GM23338 (cell line): ENCODE results near the gene ADAMTS1.

ENCODE experiments used
- CTCF ChIP-seq, 2 experiments: fragments of 200-600 bp in 1 of 2; sonication (generic) in 1 of 2; conservative IDR thresholded peaks; 2 replicates each; pipeline versions ENCODE4 v1.5.1 to v1.6.1; 2016 to 2017; ENCODE audit warnings: antibody characterized with exemption in 2 of 2, low read depth in 2 of 2, mild to moderate bottlenecking in 2 of 2, moderate library complexity in 1 of 2
- EZH2 ChIP-seq: fragments of 200-600 bp; sonication (generic); IDR thresholded peaks from one replicate; pipeline ENCODE4 v1.8.0; 2017; ENCODE audit warnings: antibody characterized with exemption, mild to moderate bottlenecking, low read depth; ENCODE audit not compliant: unreplicated experiment
- EZH2phosphoT487 ChIP-seq: fragments of 200-600 bp; sonication (generic); IDR thresholded peaks from one replicate; pipeline ENCODE4 v1.8.1; 2018; ENCODE audit warnings: antibody characterized with exemption; ENCODE audit not compliant: unreplicated experiment
- JUNB ChIP-seq: IDR thresholded peaks from one replicate; pipeline ENCODE4 v1.6.1; 2016; ENCODE audit warnings: antibody characterized with exemption; ENCODE audit not compliant: unreplicated experiment
- POLR2AphosphoS5 ChIP-seq: IDR thresholded peaks from 2 replicates; pipeline ENCODE4 v1.6.1; 2016; ENCODE audit warnings: antibody characterized with exemption, low read depth
- REST ChIP-seq: IDR thresholded peaks from one replicate; pipeline ENCODE4 v1.6.1; 2018; ENCODE audit warnings: antibody characterized with exemption; ENCODE audit not compliant: unreplicated experiment
- STAT1 ChIP-seq: IDR thresholded peaks from one replicate; pipeline ENCODE4 v1.6.1; 2016; ENCODE audit warnings: antibody characterized with exemption; ENCODE audit not compliant: unreplicated experiment
- ZNF114 ChIP-seq: fragments of 250-450 bp; sonication (Bioruptor Pico); IDR thresholded peaks from 2 replicates; pipeline ENCODE4 v1.5.0; 2020; ENCODE audit warnings: mild to moderate bottlenecking, moderate library complexity
- ZNF331 ChIP-seq: fragments of 250-450 bp; sonication (Bioruptor Pico); IDR thresholded peaks from 2 replicates; pipeline ENCODE4 v1.5.0; 2020; ENCODE audit warnings: low read depth, mild to moderate bottlenecking, moderate library complexity

- TF ChIP-seq REST, result no peak
- no peak for TF ChIP-seq CTCF (conservative IDR thresholded peaks at IDR 0.05; ENCODE audit: low read depth in 2 of 2)
- TF ChIP-seq EZH2, result no peak
- no peak for TF ChIP-seq POLR2AphosphoS5
- TF ChIP-seq JUNB, result no peak
- no peak for TF ChIP-seq EZH2phosphoT487
- no peak for TF ChIP-seq ZNF331 (CRISPR knock-in tag)
- TF ChIP-seq ZNF114, result no peak
- TF ChIP-seq STAT1, result no peak
These were observed 35.5 kb downstream of the ADAMTS1 start for GRCh38 chr21:26809745-26810144.
